ENCODE measurements around the gene SLC9A2. TPM values are rescaled to one million over a fixed set of nuclear protein-coding genes. Genes with fewer than 3 reads are reported as not detected.

SLC9A2 gene
- total RNA-seq, 1 donor from 2014 or later: 3.4 TPM

DNA sequence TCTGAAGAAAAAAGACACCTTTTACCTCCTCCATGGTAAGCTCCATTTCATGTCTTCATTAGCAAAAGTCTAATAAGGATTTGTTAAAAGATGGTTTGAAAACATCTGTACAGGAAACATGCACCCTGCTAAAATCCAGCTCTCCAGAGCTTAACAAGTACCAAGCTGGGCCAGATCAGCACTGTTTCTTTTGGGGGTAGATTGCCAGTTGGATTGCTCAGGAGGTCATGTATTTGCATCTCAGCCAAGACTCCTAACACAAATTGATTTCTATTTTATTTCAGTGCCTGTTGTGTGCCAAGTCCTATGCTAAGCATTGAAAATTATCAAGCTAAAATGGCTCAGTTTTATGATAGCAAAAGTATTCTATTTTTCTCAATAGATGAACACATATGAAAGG lies 139.1 kb downstream of the SLC9A2 start:
- TF ChIP-seq CTCF (IDR thresholded peaks at IDR 0.05; ENCODE audit: insufficient read depth, low read length, poor library complexity, severe bottlenecking): no peak
- no peak for DNase-seq (ENCODE audit: low read depth)
- no peak overlapping the region for H3K4me3 ChIP-seq (ENCODE audit: low read depth, low read length)
- no peaks in the 10 kb centered on the region for H3K27me3 ChIP-seq (ENCODE audit: control insufficient read depth, insufficient read depth, low read length)
- no peaks in the 10 kb centered on the region for H3K36me3 ChIP-seq (ENCODE audit: control insufficient read depth, insufficient read depth, low read length)

Other genes with a start within 250 kb of the SLC9A2 start
- gene IL18RAP, start 196.4 kb upstream of the SLC9A2 start, total RNA-seq: 0.07 TPM in 1 of 2 replicates, not detected in the other
- gene SLC9A4, start 146.3 kb upstream of the SLC9A2 start, total RNA-seq: 2.2 and 3.2 TPM in 2 replicates
- gene TMEM182, start 142.5 kb downstream of the SLC9A2 start, total RNA-seq: 4.7 and 5.9 TPM in 2 replicates

All from kidney epithelial cell (primary cell).